Caco-2 (cell line): ENCODE measurements around the gene OTUD1. TPM values are rescaled to one million over a fixed set of nuclear protein-coding genes. Genes with fewer than 3 reads are reported as not detected.

ENCODE experiments used
- BruUV-seq: library from RNA; stranded (reverse); fragments of 400-500 nt; replicated peaks from 2 replicates; lab custom pipeline; 2021; lab: Mats Ljungman, UMichigan
- CTCF ChIA-PET: fragments of 300-600 bp; sonication (Branson Sonifier 250); formaldehyde crosslinking; loops from one replicate; lab custom pipeline; 2022; ENCODE audit warnings: antibody characterized with exemption; lab: Charles Lee
- POLR2A ChIA-PET: fragments of 300-600 bp; sonication (Branson Sonifier 250); formaldehyde crosslinking; loops from one replicate; lab custom pipeline; 2022; ENCODE audit warnings: antibody characterized with exemption; lab: Charles Lee
- DNase-seq, 2 experiments: peaks; one replicate each; pipeline versions ENCODE4 v3.0.0 to v3.0.0-alpha.2; 2020 to 2022
- H3K27me3 ChIP-seq: replicated peaks from 2 replicates; pipeline ENCODE4 v1.6.0; 2011; ENCODE audit warnings: low read length; ENCODE audit not compliant: control insufficient read depth, insufficient read depth
- H3K36me3 ChIP-seq: 2 replicates; pipeline ENCODE4 v1.5.1; 2011; ENCODE audit warnings: low read length; ENCODE audit not compliant: control insufficient read depth, insufficient read depth
- H3K4me1 ChIP-seq: fragments of 250-450 bp; sonication (Bioruptor Pico); 2 replicates; pipeline ENCODE4 v1.5.1; 2020; ENCODE audit warnings: mild to moderate bottlenecking
- H3K4me3 ChIP-seq: 2 replicates; pipeline ENCODE4 v1.5.1; 2011; ENCODE audit warnings: low read depth, mild to moderate bottlenecking, control low read depth, low read length
- H3K9me3 ChIP-seq: fragments of 250-450 bp; sonication (Bioruptor Pico); 2 replicates; pipeline ENCODE4 v1.5.1; 2020; ENCODE audit warnings: mild to moderate bottlenecking, moderate library complexity
- H3K27ac Mint-ChIP-seq: one replicate; pipeline ENCODE4 v1.8.0; 2022; ENCODE audit warnings: mixed read lengths; ENCODE audit not compliant: unreplicated experiment
- H3K27me3 Mint-ChIP-seq: one replicate; pipeline ENCODE4 v1.8.0; 2022; ENCODE audit warnings: mixed read lengths; ENCODE audit not compliant: insufficient read depth, unreplicated experiment
- H3K36me3 Mint-ChIP-seq: one replicate; pipeline ENCODE4 v1.8.0; 2022; ENCODE audit warnings: mild to moderate bottlenecking, mixed read lengths; ENCODE audit not compliant: insufficient read depth, unreplicated experiment
- H3K4me1 Mint-ChIP-seq: one replicate; pipeline ENCODE4 v1.8.0; 2022; ENCODE audit warnings: low read depth, mixed read lengths; ENCODE audit not compliant: unreplicated experiment
- H3K4me3 Mint-ChIP-seq: one replicate; pipeline ENCODE4 v1.8.0; 2022; ENCODE audit warnings: mild to moderate bottlenecking, moderate library complexity, mixed read lengths; ENCODE audit not compliant: unreplicated experiment
- H3K9me3 Mint-ChIP-seq: one replicate; pipeline ENCODE4 v1.8.0; 2022; ENCODE audit warnings: mixed read lengths; ENCODE audit not compliant: unreplicated experiment
- intact Hi-C: fragments of 100-400 bp; cut with micrococcal nuclease; formaldehyde crosslinking; loops from one replicate; pipeline ENCODE4 v1.10.0; 2022; ENCODE audit not compliant: unreplicated experiment
- total RNA-seq: library from RNA; stranded (reverse); gene quantifications from 2 replicates; pipeline ENCODE4 v1.2.3, GENCODE V29; 2022
- TF ChIP-seq, protein P1 (sequence below), 2 experiments: fragments of 200-600 bp in 1 of 2; IDR thresholded peaks; 1 replicate in 1 of 2; 2 replicates in 1 of 2; pipeline versions ENCODE4 v1.5.1 to v1.8.0; 2011 to 2022; ENCODE audit warnings: antibody characterized with exemption in 1 of 2, control low read depth in 1 of 2, inconsistent platforms in 1 of 2, low read depth in 1 of 2, low read length in 1 of 2, mild to moderate bottlenecking in 1 of 2, moderate library complexity in 1 of 2; ENCODE audit not compliant: insufficient read depth in 1 of 2, severe bottlenecking in 1 of 2, unreplicated experiment in 1 of 2

Gene OTUD1
- total RNA-seq, 1 experiment from 2014 or later = 10.7 TPM

DNA sequence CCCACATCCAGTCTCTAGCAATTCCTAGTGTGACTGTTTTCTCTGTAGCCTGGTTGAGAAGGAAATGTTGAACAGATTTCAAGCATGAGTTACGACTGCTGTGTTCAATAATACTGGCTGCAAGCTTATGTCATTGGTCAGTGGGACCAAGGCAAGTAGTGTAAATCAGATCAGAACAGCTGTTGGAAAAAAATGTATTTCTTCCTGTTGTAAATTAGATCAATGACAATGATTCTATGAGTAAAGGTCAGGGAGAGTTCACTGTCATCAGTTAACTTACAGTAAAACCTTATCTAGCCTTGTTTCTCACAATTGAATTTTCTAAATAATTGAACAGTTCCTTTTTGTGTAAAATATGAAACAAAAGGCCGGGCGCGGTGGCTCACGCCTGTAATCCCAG lies 6.7 kb downstream of the OTUD1 start:
- no peaks in the 10 kb centered on the region for H3K27me3 Mint-ChIP-seq
- BruUV-seq = no TSS peak
- no peaks in the 10 kb centered on the region for H3K36me3 Mint-ChIP-seq
- intact Hi-C loops = no loop called here
- Histone ChIP-seq H3K36me3 (no peaks in the 10 kb centered on the region), H3K27me3 (no peaks in the 10 kb centered on the region), H3K4me3 (no peak overlapping the region), H3K9me3 (no peaks in the 10 kb centered on the region), H3K4me1 (peaks cover 3% of the 10 kb centered on the region; the same call in 1 of the 2 replicates)
- no peaks in the 10 kb centered on the region for H3K9me3 Mint-ChIP-seq
- no peak for DNase-seq
- H3K4me3 Mint-ChIP-seq = no peak overlapping the region
- H3K4me1 Mint-ChIP-seq = no peaks in the 10 kb centered on the region
- no peak overlapping the region for H3K27ac Mint-ChIP-seq
- ChIA-PET POLR2A (no interaction called here), CTCF (no interaction called here)
- TF ChIP-seq, protein P1, sequence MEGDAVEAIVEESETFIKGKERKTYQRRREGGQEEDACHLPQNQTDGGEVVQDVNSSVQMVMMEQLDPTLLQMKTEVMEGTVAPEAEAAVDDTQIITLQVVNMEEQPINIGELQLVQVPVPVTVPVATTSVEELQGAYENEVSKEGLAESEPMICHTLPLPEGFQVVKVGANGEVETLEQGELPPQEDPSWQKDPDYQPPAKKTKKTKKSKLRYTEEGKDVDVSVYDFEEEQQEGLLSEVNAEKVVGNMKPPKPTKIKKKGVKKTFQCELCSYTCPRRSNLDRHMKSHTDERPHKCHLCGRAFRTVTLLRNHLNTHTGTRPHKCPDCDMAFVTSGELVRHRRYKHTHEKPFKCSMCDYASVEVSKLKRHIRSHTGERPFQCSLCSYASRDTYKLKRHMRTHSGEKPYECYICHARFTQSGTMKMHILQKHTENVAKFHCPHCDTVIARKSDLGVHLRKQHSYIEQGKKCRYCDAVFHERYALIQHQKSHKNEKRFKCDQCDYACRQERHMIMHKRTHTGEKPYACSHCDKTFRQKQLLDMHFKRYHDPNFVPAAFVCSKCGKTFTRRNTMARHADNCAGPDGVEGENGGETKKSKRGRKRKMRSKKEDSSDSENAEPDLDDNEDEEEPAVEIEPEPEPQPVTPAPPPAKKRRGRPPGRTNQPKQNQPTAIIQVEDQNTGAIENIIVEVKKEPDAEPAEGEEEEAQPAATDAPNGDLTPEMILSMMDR (IDR thresholded peaks at IDR 0.05; ENCODE audit: insufficient read depth in 1 of 2, low read depth in 1 of 2, low read length in 1 of 2, severe bottlenecking in 1 of 2, unreplicated experiment in 1 of 2) = no peak

DNA sequence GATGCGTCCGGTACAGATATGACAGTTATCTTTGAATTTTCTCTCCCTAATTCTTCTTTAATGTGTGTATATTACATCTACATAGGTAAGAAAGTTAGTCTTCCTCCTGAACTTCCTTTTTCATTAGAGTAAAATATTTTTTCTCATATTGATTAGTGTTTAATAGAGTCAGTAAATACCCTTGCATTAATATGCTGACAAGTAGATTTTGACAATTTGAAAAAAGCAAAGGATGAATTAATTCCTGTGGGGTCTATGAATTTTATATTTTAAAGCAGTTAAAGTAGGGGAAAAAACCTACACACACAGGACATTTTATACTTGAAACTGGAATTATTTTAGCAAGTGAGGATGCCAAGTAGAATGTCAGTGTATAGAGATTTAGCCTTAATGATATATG lies 9.4 kb downstream of the OTUD1 start:
- no peaks in the 10 kb centered on the region for H3K27me3 ChIP-seq
- no peak for DNase-seq
- Mint-ChIP-seq H3K27ac (no peak overlapping the region), H3K36me3 (no peaks in the 10 kb centered on the region), H3K4me3 (no peak overlapping the region), H3K9me3 (no peaks in the 10 kb centered on the region), H3K27me3 (peaks cover 2% of the 10 kb centered on the region), H3K4me1 (no peaks in the 10 kb centered on the region)
- TF ChIP-seq, protein P1 (IDR thresholded peaks at IDR 0.05; ENCODE audit: insufficient read depth in 1 of 2, low read depth in 1 of 2, low read length in 1 of 2, severe bottlenecking in 1 of 2, unreplicated experiment in 1 of 2) = no peak
- POLR2A ChIA-PET = no interaction called here
- H3K36me3 ChIP-seq = no peaks in the 10 kb centered on the region
- intact Hi-C loops = no loop called here
- H3K9me3 ChIP-seq = no peaks in the 10 kb centered on the region
- CTCF ChIA-PET = no interaction called here
- no peak overlapping the region for H3K4me3 ChIP-seq
- BruUV-seq = no TSS peak
- H3K4me1 ChIP-seq = no peaks in the 10 kb centered on the region

DNA sequence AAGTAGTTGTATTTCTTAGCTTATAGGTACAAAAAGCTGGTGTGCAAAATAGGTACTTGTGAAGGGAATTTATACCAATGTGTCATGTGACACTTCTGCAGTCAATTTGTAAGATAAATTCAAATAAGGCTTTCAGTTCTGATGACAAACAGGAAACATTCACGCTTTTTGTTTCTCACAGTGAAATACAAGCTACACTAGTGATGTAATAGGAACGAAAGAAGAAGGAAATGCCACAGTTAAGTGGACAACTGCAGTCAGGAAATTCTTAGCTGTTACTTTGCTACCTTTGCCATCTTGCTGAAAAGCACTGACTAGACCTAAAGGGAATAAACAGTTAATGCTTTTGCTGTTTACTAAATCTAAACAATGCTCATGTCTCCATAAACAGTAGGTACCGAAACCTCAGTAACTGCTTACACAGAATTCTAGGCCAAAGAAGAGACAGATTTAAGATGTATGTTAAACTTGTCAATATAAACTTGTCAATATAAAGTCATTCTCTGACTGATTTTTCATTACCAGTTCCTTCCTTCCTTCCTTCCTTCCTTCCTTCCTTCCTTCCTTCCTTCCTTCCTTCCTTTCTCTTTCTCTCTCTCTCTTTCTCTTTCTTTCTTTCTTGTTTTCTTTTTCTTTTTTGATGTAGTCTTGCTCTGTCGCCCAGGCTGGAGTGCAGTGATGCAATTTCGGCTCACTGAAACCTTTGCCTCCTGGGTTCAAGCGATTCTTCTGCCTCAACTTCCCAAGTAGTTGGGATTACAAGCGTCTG lies 10.1 kb downstream of the OTUD1 start:
- CTCF ChIA-PET = no interaction called here
- Mint-ChIP-seq H3K4me1 (no peaks in the 10 kb centered on the region), H3K36me3 (no peaks in the 10 kb centered on the region), H3K4me3 (no peak overlapping the region), H3K27ac (no peak overlapping the region), H3K27me3 (peaks cover 2% of the 10 kb centered on the region), H3K9me3 (no peaks in the 10 kb centered on the region)
- no peaks in the 10 kb centered on the region for H3K4me1 ChIP-seq
- intact Hi-C loops = no loop called here
- TF ChIP-seq, protein P1 (IDR thresholded peaks at IDR 0.05; ENCODE audit: insufficient read depth in 1 of 2, low read depth in 1 of 2, low read length in 1 of 2, severe bottlenecking in 1 of 2, unreplicated experiment in 1 of 2) = no peak
- no peaks in the 10 kb centered on the region for H3K36me3 ChIP-seq
- H3K4me3 ChIP-seq = no peak overlapping the region
- no peaks in the 10 kb centered on the region for H3K27me3 ChIP-seq
- DNase-seq = no peak
- BruUV-seq = no TSS peak
- POLR2A ChIA-PET = no interaction called here
- no peaks in the 10 kb centered on the region for H3K9me3 ChIP-seq
